Stimulated activated CD4-positive, alpha-beta T cell treated with anti-CD3 and anti-CD28 coated beads, TNF-alpha, amount 100 ng/mL, for 48 hours (primary cell): ENCODE results near the gene C22orf31.

Experiments
- DNase-seq, 3 donors: peaks; one replicate each; pipeline ENCODE4 v3.0.0-alpha.2; 2020; ENCODE audit warnings: low read depth in 3 of 3

The C22orf31 gene

DNA sequence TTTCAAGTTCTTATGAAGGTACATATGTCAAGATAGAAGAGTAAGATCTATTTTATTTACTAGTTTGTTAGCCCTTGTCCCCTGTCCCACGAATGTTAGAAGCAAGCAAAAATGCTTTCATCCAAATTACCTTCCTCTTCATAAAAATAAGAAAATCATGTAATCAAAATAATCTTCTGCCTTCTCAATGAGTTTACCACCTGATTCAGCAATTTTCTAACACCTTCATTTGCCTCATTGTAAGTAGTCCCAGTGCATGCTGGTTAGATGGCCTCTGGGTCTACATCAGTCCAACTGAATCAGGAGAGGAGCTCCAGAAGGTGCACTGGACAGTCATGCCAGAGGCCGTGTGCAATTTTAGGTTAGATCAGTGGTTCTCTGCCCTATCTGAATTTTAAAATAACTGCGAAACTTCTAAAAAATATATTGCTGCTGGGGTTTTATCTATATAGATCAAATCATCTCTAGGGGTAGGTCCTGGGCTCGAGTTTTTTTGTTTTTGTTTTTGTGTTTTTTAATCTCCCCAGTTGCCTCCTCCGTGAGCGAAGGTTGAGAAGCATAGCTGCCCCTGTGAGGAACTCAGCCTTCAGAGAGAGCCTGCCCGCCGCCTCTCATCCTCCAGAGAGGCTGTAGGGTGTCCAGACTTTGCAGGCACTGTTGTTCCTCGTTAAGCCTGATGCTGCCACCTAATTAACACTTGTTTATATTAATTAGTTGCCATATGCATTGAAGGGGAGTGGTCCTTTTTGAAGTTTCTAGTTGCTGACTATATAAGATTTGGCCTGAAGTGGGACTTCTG, 32.2 kb downstream of the C22orf31 start:
- DNase-seq = no peak

DNA sequence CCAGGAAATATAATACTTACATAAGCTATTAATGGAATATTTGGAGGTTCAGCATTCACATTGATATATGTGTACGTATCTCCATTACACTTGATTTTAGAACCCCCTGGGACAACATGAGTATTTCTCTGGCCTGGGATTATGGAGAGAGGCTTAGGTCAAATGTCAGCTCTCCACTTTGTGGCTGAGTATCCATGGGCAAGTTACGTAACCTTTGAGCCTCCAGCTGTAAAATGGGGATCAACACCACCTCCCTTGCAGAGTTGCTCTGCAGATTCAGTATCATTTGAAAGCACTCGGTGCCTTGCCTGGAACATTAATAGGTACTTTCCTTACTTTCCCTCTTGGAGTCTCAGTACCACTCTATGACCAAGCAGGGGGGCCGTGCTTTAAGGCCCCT, 33.2 kb downstream of the C22orf31 start:
- no peak for DNase-seq

DNA sequence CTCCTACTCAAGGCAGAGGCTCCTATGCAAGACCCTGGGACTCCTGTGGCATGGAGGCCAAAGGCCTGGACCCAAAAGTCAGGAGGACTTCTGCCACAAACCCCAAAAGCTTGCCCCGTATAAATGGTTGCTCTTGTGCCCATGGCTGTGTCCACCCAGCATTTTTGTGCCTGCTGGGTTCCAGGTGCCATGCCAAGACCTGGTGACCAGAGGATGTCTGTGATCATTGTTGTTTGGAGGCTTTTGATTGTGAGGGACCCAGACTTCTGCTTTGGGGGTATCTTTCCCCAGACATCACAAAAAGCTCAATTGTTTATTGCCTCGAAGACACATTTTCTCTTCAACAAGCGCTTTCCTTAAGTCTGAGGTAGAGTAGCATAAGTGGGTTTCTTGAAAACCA, 35.1 kb downstream of the C22orf31 start:
- no peak for DNase-seq

DNA sequence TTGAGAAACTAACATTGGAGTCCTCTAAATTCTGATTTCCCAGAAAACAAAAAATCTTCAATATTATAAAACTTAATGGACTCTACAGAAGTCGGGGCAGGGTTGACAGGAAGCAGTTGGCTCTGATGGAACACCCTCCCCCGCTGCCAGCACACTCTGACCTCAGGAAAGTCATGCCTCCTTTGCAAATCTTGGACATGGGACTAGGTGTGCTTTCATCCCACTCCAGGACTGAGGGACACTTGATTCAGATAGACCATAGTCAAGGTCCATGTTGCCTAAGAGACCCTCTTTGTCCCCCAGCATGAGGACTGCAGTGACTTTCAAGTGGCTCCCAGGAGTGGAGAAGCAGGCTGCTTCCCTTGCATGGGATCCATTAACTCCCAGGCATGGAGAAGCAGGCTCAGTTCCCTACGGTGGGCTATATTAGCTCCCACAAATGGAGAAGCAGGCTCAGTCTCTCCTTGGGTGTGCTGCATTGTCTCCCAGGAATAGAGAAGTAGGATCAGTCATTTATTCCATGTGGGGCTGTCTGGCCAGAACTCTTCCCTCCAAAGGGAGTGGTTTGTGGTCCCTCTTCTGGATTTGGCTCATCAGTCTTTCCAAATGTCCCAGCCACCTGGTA, 38.3 kb downstream of the C22orf31 start:
- DNase-seq = no peak

DNA sequence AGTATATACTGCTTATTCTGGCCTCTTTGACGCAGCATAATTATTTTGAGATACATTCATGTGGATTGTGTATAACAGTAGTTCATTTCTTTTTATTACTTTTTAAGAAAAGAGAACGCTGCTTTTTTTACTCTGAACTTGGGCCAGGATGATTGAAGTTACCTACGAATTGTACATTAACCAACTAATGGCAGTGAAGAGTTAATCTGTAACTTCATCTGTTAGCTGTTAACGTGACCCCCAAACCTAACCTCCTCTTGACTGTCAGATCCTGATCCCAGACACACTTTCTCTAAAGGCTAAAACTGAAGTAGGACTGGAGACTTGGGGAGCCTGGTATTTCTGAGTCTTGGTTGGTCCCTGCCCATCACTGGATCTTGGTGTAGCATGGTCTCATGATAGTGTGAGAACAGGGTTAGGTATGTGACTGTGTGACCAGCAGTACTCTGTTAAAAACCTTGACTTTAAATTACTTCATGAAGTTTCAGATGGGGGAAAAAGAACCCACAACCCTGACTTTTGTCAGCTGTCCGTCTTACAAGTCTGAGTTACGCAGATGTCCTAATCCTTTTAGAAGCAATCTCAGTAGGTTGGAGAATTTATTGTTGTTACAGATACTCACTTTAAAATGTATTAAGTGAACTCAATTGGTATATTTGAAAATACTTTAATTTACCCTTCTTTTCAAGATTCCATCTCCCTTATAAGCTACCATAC, 39.4 kb downstream of the C22orf31 start:
- no peak for DNase-seq

DNA sequence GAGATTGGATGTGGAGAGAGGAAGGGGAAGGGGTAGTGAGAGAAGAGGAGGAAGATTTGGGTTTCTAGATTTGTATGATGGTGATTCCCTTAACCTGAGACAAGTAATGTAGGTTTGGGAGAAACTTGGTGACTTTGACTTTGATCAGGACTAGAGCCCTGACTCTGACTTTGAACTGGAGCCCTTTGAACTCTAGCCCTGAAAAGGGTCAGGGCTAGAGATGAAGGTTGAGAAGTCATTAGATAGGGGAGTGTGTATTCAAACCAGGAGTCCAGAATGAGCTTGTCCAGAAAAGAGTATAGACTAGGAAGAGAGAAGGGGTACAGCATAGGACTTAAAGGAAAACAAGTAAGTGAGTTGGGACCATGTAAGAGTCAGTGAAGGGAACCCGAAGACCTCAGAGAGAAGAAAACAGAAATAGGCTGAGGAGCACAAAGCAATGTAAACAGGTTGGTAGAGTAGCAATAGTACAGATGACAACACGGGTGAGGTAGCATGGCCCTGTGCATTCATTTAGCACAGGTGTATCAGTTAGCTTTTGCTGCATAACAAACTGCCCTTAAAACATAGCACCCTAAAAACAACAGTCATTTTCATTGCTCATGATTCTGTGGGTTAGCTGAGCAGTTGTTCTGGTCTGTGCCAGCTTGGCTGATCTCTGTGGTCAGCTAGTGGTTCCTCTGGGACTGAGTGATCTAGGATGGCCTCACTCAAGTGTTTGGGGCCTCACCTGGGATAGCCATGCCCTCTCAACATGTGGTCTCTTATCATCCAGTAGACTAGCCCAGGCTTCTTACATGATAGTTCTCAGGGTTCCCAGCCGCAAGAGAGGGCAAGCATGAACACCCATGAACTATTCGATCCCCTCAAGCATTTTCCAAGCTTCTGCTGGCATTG, 43.1 kb downstream of the C22orf31 start:
- DNase-seq = no peak

DNA sequence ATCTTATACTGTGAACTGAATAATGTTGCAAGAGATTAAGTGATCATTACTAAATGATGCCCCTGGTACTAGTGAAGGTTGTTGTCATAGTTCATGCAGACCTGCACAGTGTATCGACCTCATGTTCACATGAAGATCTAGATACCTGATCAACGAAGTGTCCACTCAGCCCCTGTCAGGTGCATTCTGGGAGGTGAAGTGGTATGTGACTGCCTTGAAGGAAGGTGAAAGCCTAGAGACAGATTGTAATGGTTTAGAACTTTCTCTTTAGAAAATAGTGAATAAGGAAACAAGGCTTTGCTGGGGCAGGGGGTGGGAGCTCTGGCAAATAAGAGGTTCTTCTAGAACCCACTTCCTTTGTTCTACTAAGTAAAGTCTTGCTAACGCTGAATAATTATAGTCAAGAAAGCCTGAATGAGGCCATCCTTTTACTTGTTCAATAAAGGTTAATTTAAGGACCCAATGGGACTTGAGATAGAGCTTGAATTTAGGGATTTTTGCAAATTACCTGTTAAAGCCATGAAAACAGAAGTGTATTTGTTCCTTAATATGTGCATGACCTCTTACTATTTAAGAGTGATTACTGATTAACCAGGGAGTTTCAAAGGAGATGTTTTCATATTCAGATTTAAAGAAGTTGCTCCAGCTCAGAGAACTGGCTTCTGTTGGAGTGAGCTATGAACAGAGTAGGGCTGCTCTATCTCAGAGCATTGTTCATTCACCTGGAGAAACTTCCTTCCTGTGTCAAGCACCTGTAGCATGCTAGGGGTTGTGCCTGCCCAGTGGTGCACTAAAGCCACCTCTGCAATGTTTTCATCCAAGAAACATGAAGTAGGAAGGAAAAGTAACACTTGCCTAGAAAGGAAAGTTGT, 45.3 kb downstream of the C22orf31 start:
- DNase-seq = no peak

DNA sequence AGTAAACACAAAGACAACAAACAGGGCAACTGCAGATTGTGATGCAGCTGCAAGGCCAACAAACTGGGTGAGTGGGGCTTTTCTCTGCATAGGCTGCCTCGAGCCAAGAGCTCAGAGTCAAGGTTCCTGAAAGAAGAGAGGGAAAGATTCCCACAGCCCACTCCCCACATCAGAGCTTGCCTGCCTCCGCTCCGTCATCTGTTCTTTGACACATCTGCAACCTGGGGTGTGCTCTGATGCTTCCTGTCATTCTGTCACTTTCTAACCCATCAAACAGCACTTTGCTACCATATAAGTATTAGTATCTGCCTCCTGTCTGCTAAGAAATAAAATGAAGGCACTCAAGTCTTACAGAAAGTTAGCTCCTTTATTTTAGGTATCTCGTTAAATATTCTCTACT, 46.9 kb downstream of the C22orf31 start:
- DNase-seq = no peak

DNA sequence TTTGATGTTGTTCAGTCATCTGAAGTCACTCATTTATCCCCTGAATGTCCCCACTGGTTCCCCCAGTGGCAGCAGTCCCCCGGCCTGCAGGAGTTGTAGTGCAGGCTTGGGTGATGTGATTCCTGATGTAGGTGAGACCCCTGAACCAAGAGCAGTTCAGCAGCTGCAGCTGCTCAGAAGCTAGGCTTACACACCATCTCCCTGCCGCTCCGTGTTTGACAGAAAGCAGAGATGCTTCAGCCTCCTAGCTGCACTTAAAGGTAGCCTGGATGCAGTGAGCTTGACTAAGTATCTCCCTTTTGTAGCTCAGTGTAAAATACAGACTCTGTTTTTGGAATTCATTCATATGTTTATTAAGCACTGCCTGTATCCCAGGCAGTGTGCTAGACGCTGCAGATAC, 47.3 kb downstream of the C22orf31 start:
- DNase-seq = no peak

DNA sequence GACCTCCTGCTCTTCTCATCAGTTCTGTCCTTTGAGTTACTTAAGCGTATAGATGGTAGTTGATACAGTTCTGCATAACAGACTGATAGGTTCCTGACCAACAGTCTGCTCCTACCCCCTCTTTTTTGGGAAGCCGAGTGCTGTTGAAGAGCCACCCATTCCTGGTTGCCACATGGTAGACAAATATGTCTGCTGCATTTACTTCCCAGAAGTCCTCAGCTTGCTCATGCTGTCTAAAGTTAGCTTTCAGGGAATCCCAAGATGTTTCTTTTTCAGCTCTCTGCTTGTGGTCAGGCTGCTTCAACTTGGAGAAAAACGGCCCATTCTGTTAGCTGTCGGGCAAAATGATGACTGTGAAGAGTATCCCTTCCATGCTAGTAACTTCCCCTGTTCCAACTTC, 48.7 kb downstream of the C22orf31 start:
- no peak for DNase-seq

DNA sequence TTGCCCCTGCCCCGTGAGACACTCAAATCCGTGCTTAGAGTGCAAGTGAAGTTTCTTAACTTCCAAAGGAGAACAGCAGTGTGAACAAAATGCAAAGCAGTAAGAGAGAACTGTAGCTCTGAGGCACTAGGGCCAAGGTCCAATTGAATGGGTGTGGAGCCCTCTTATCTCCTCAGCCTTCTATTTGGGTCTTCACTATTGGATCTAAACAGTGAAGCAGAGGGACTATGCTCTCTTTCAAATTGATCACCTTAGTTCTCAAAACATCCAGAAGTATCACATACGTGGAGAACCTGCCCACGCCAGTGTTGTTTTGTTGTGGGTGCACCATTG, 49.6 kb downstream of the C22orf31 start:
- DNase-seq = no peak

DNA sequence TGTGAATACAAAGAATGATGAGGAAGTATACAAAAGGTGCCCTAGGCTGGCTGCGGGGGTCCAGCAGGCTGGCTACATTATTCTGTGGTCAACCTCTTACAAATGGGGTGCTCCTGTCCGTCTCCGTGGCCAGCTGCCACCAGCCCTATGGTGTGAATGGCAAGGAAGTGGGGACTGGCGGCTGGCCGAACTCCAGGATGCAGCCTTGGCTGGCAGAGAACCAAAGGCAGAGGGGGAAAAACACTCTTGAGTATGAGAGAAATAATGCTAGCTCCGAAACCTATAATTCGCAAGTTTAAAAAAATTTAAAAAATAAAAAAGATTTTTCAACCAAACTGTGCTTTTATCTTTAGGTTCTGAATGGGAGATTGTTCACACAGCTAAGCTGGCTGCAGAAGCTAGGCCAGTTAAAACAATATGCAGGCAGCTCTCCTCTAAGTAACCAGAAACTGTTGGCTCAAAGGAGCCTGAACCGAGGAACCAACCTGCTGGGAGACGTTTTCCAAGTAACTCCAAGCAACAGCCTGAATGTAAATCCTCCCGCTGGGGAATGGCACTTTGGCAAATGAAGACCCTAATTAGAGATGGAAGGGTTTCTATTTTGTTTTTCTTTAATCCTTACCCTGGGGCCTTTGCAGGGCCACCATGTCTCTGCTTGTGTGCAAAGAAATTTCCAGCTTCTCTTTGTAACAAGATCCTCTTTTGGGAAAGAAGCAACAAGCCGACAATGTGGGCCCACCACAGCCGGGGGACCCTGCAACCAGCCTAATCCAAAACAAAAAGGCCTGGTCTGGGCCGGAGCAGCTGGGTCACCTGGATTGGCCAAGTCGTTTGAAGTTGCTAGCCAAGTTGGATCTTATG, 50.2 kb downstream of the C22orf31 start:
- DNase-seq = no peak

DNA sequence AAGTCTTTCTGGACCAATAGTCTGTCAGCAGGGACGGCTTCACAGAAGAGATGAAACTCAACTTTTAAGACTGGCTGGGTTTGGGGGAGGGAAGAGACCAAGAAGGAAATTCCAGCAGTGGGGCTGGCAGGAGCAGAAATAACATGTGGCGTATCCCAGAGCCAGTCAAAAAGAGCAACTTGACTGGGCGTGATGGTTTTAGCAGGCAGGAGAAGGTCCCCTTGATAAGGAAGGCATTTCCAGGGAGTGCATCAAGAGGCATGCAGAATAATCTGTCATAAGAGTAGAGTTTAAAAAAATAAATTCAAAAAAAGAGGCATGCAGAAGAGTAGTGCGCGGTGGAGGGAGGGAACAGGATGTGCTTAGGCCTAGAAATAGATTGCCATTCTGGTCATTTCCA, 52.5 kb downstream of the C22orf31 start:
- DNase-seq = no peak
